Astrocyte (in vitro differentiated cells and primary cell): ENCODE measurements around the gene ADGRF5. TPM values are rescaled to one million over a fixed set of nuclear protein-coding genes. Genes with fewer than 3 reads are reported as not detected.

Experiments used
- DNase-seq: peaks from one replicate; pipeline ENCODE4 v3.0.0-alpha.2; 2010; ENCODE audit warnings: low read depth
- FAIRE-seq: peaks from 2 replicates; lab custom pipeline; 2011; peaks lifted over from hg19 to GRCh38; lab: Jason Lieb, UNC
- H2AFZ ChIP-seq: 2 replicates; pipeline ENCODE4 v1.6.0; 2012; ENCODE audit warnings: low read depth, low read length, inconsistent platforms
- H3K27ac ChIP-seq: 2 replicates; pipeline ENCODE4 v1.5.1; 2011; ENCODE audit warnings: low read depth, low read length, inconsistent platforms
- H3K27me3 ChIP-seq: 2 replicates; pipeline ENCODE4 v1.6.0; 2011; ENCODE audit warnings: low read length, inconsistent platforms; ENCODE audit not compliant: insufficient read depth
- H3K36me3 ChIP-seq: 2 replicates; pipeline ENCODE4 v1.5.1; 2011; ENCODE audit warnings: low read length, inconsistent platforms; ENCODE audit not compliant: insufficient read depth
- H3K4me1 ChIP-seq: 2 replicates; pipeline ENCODE4 v1.5.1; 2011; ENCODE audit warnings: low read length, inconsistent platforms; ENCODE audit not compliant: insufficient read depth
- H3K4me2 ChIP-seq: 2 replicates; pipeline ENCODE4 v1.6.0; 2012; ENCODE audit warnings: low read length, inconsistent platforms
- H3K4me3 ChIP-seq: 2 replicates; pipeline ENCODE4 v1.5.1; 2011; ENCODE audit warnings: low read depth, mild to moderate bottlenecking, low read length, inconsistent platforms; ENCODE audit not compliant: insufficient read depth
- H3K79me2 ChIP-seq: 2 replicates; pipeline ENCODE4 v1.6.0; 2012; ENCODE audit warnings: mild to moderate bottlenecking, low read length, inconsistent platforms; ENCODE audit not compliant: insufficient read depth
- H3K9ac ChIP-seq: 2 replicates; pipeline ENCODE4 v1.6.0; 2012; ENCODE audit warnings: mild to moderate bottlenecking, low read length, inconsistent platforms
- H3K9me3 ChIP-seq: 2 replicates; pipeline ENCODE4 v1.5.1; 2012; ENCODE audit warnings: low read depth, mild to moderate bottlenecking, low read length, inconsistent platforms; ENCODE audit not compliant: insufficient read depth
- H4K20me1 ChIP-seq: 2 replicates; pipeline ENCODE4 v1.6.0; 2012; ENCODE audit warnings: low read length, inconsistent platforms; ENCODE audit not compliant: insufficient read depth
- H3K27ac Mint-ChIP-seq: one replicate; pipeline ENCODE4 v1.8.0; 2021; ENCODE audit warnings: mild to moderate bottlenecking, mixed read lengths; ENCODE audit not compliant: unreplicated experiment
- H3K27me3 Mint-ChIP-seq: one replicate; pipeline ENCODE4 v1.8.0; 2021; ENCODE audit warnings: low read depth, mixed read lengths; ENCODE audit not compliant: unreplicated experiment
- H3K36me3 Mint-ChIP-seq: one replicate; pipeline ENCODE4 v1.8.0; 2021; ENCODE audit warnings: low read depth, mixed read lengths; ENCODE audit not compliant: unreplicated experiment
- H3K4me1 Mint-ChIP-seq: one replicate; pipeline ENCODE4 v1.8.0; 2021; ENCODE audit warnings: low read depth, mixed read lengths; ENCODE audit not compliant: unreplicated experiment
- H3K4me3 Mint-ChIP-seq: one replicate; pipeline ENCODE4 v1.8.0; 2021; ENCODE audit warnings: mild to moderate bottlenecking, moderate library complexity, mixed read lengths; ENCODE audit not compliant: unreplicated experiment
- H3K9me3 Mint-ChIP-seq: one replicate; pipeline ENCODE4 v1.8.0; 2021; ENCODE audit warnings: mild to moderate bottlenecking, mixed read lengths; ENCODE audit not compliant: unreplicated experiment
- CTCF ChIP-seq: IDR thresholded peaks from 2 replicates; pipeline ENCODE4 v1.5.1; 2011; ENCODE audit warnings: low read depth, mild to moderate bottlenecking, inconsistent platforms, low read length, moderate library complexity; ENCODE audit not compliant: insufficient read depth
- EZH2 ChIP-seq: IDR thresholded peaks from 2 replicates; pipeline ENCODE4 v1.6.1; 2012; ENCODE audit warnings: mild to moderate bottlenecking, low read length, inconsistent platforms; ENCODE audit not compliant: insufficient read depth
- total RNA-seq: library from RNA; stranded (reverse); gene quantifications from 2 replicates; pipeline ENCODE4 v1.2.1, GENCODE V29; 2021

ADGRF5 gene
- total RNA-seq, 1 donor from 2014 or later = 0.54 TPM

GRCh38 chr6:46896871-46897270 lies 24.9 kb downstream of the ADGRF5 start:
- H2AFZ ChIP-seq = no peak overlapping the region
- H3K36me3 ChIP-seq = no peaks in the 10 kb centered on the region
- H3K4me3 Mint-ChIP-seq = no peak overlapping the region
- no peak overlapping the region for H3K4me2 ChIP-seq
- no peak overlapping the region for H3K4me3 ChIP-seq
- H3K9me3 Mint-ChIP-seq = peaks cover 2% of the 10 kb centered on the region
- H3K4me1 Mint-ChIP-seq = peaks cover 25% of the 10 kb centered on the region
- DNase-seq (no peak), FAIRE-seq (no peak)
- H3K27me3 ChIP-seq = no peaks in the 10 kb centered on the region
- H3K27ac Mint-ChIP-seq = no peak overlapping the region
- H3K27ac ChIP-seq = no peak overlapping the region
- no peaks in the 10 kb centered on the region for H3K79me2 ChIP-seq
- H3K9me3 ChIP-seq = no peaks in the 10 kb centered on the region
- no peaks in the 10 kb centered on the region for H4K20me1 ChIP-seq
- no peaks in the 10 kb centered on the region for H3K4me1 ChIP-seq
- peaks cover 7% of the 10 kb centered on the region for H3K27me3 Mint-ChIP-seq
- H3K36me3 Mint-ChIP-seq = no peaks in the 10 kb centered on the region
- H3K9ac ChIP-seq = no peak overlapping the region
- no peak for TF ChIP-seq EZH2
- no peak for TF ChIP-seq CTCF

- Mint-ChIP-seq H3K27me3 (peaks cover 7% of the 10 kb centered on the region), H3K27ac (no peak overlapping the region), H3K4me1 (peaks cover 25% of the 10 kb centered on the region), H3K9me3 (peaks cover 2% of the 10 kb centered on the region), H3K36me3 (no peaks in the 10 kb centered on the region), H3K4me3 (no peak overlapping the region)
- Histone ChIP-seq H3K4me3 (no peak overlapping the region), H3K4me1 (no peaks in the 10 kb centered on the region), H3K9me3 (no peaks in the 10 kb centered on the region), H3K27ac (no peak overlapping the region), H4K20me1 (no peaks in the 10 kb centered on the region), H3K79me2 (no peaks in the 10 kb centered on the region), H3K9ac (no peak overlapping the region), H3K4me2 (no peak overlapping the region), H2AFZ (no peak overlapping the region), H3K36me3 (no peaks in the 10 kb centered on the region), H3K27me3 (no peaks in the 10 kb centered on the region)
- TF ChIP-seq CTCF (no peak), EZH2 (no peak)
- FAIRE-seq (no peak), DNase-seq (no peak)
Measured at GRCh38 chr6:46895930-46896329, 25.8 kb downstream of the ADGRF5 start.

GRCh38 chr6:46894433-46894832 lies 27.3 kb downstream of the ADGRF5 start:
- H3K27ac ChIP-seq = no peak overlapping the region
- peaks cover 7% of the 10 kb centered on the region for H3K27me3 Mint-ChIP-seq
- no peak overlapping the region for H3K4me3 Mint-ChIP-seq
- H3K4me1 Mint-ChIP-seq = peaks cover 14% of the 10 kb centered on the region
- H3K9me3 ChIP-seq = no peaks in the 10 kb centered on the region
- H3K4me2 ChIP-seq = no peak overlapping the region
- TF ChIP-seq EZH2 (no peak), CTCF (no peak)
- no peaks in the 10 kb centered on the region for H3K79me2 ChIP-seq
- no peaks in the 10 kb centered on the region for H3K4me1 ChIP-seq
- H3K9ac ChIP-seq = no peak overlapping the region
- H3K27ac Mint-ChIP-seq = no peak overlapping the region
- H4K20me1 ChIP-seq = no peaks in the 10 kb centered on the region
- H2AFZ ChIP-seq = no peak overlapping the region
- peaks cover 2% of the 10 kb centered on the region for H3K9me3 Mint-ChIP-seq
- no peak for DNase-seq
- no peak for FAIRE-seq
- H3K36me3 ChIP-seq = no peaks in the 10 kb centered on the region
- no peak overlapping the region for H3K4me3 ChIP-seq
- H3K27me3 ChIP-seq = no peaks in the 10 kb centered on the region
- no peaks in the 10 kb centered on the region for H3K36me3 Mint-ChIP-seq
